Activated CD4-positive, alpha-beta T cell treated with anti-CD3 and anti-CD28 coated beads for 1 hour (primary cell): ENCODE results near the gene CNNM2.
"Not testable (repeated sequence)": the region's sequence is repeated elsewhere in the genome, so short reads cannot be mapped to it uniquely, and the experiment has no call there.

Experiments used
- DNase-seq: peaks from one replicate; pipeline ENCODE4 v3.0.0-alpha.2; 2020

Gene CNNM2

GRCh38 chr10:102970562-102971340, 52.7 kb downstream of the CNNM2 start:
- DNase-seq = no peak

GRCh38 chr10:102975483-102976379, 57.6 kb downstream of the CNNM2 start:
- DNase-seq = no peak

- not testable (repeated sequence) for DNase-seq
Measured at GRCh38 chr10:102976380-102976726, 58.3 kb downstream of the CNNM2 start.

- DNase-seq = no peak
Measured at GRCh38 chr10:102982296-102982695, 64.2 kb downstream of the CNNM2 start.

- DNase-seq = no peak
Measured at GRCh38 chr10:102984086-102984485, 66.0 kb downstream of the CNNM2 start.

GRCh38 chr10:102985811-102986210, 67.7 kb downstream of the CNNM2 start:
- no peak for DNase-seq

- DNase-seq = no peak
Measured at GRCh38 chr10:102988404-102989314, 70.6 kb downstream of the CNNM2 start.

GRCh38 chr10:102994531-102995295, 76.6 kb downstream of the CNNM2 start:
- DNase-seq = no peak

GRCh38 chr10:102996876-102997275, 78.8 kb downstream of the CNNM2 start:
- no peak for DNase-seq

- DNase-seq = no peak
Measured at GRCh38 chr10:102997998-102998397, 79.9 kb downstream of the CNNM2 start.

- no peak for DNase-seq
Measured at GRCh38 chr10:102998399-102998907, 80.4 kb downstream of the CNNM2 start.

GRCh38 chr10:103000050-103000449, 82.0 kb downstream of the CNNM2 start:
- not testable (repeated sequence) for DNase-seq

GRCh38 chr10:103007017-103007416, 88.9 kb downstream of the CNNM2 start:
- DNase-seq = no peak

- no peak for DNase-seq
Measured at GRCh38 chr10:103013416-103013815, 95.3 kb downstream of the CNNM2 start.

GRCh38 chr10:103019425-103019824, 101.3 kb downstream of the CNNM2 start:
- DNase-seq = no peak

GRCh38 chr10:103021150-103021899, 103.2 kb downstream of the CNNM2 start:
- no peak for DNase-seq

GRCh38 chr10:103021900-103022293, 103.8 kb downstream of the CNNM2 start:
- DNase-seq = no peak

- no peak for DNase-seq
Measured at GRCh38 chr10:103025696-103026095, 107.6 kb downstream of the CNNM2 start.

GRCh38 chr10:103038570-103038969, 120.5 kb downstream of the CNNM2 start:
- DNase-seq = no peak

- DNase-seq = no peak
Measured at GRCh38 chr10:103040418-103040817, 122.3 kb downstream of the CNNM2 start.

- no peak for DNase-seq
Measured at GRCh38 chr10:103041391-103041790, 123.3 kb downstream of the CNNM2 start.
